ENCODE data around the gene CCL24.
"Not testable (repeated sequence)": the region's sequence is repeated elsewhere in the genome, so short reads cannot be mapped to it uniquely, and the experiment has no call there.

CCL24 gene

GRCh38 chr7:75818472-75818871, 4.9 kb upstream of the CCL24 start:
- no peak for DNase-seq

- DNase-seq, result no peak
These were observed 3.5 kb upstream of the CCL24 start for GRCh38 chr7:75817116-75817515.

DNA sequence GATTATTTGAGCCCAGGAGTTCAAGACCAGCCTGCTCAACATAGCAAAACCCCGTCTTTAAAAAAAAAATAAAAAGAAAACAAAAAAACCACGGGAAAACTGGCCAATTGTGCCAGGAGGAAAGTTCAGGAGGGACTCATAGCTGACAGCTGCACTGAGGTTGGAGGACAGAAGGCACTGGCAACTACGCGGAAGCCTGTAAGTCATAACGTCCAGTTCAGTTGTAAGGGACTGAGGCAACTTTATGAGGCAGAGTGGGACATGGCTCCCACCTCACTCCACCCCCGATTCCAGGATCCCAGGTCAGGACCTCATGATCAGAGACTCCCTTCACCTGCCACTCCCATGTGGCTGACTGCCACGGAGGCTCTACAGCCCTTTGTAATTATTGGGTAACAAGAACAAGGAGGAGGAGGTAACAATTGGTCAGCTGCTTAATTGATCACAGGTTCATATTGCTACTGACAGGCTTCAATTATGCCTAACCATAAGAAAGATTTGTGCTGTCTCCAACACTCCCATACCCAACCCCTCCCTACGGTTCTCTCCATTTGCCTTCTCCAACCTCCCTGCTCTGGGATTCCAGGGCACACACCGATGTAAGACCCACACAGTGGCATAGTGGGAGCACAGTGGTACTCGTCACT, 1.9 kb upstream of the CCL24 start:
- no peak for DNase-seq

GRCh38 chr7:75814407-75814947, 871 bp upstream of the CCL24 start:
- DNase-seq, result no peak

DNA sequence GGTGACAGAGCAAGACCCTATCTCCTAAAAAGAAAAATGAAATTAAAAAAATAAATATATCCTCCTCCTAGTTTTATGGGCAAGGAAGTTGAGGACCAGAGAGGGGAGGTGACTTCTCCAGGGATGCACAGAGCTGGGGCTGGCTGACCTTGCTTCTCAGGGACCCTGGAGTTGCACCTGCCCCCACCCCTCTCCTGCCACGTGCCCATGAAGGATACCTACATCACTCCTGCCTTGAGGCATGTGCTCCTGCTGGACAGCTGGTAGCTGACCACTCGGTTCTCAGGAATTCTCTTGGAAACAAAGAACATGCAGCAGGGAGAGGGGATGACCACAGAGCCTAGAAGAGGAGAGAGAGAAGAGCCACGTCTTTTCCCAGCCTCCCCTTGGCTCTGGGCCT, 522 bp downstream of the CCL24 start:
- no peak for DNase-seq

DNA sequence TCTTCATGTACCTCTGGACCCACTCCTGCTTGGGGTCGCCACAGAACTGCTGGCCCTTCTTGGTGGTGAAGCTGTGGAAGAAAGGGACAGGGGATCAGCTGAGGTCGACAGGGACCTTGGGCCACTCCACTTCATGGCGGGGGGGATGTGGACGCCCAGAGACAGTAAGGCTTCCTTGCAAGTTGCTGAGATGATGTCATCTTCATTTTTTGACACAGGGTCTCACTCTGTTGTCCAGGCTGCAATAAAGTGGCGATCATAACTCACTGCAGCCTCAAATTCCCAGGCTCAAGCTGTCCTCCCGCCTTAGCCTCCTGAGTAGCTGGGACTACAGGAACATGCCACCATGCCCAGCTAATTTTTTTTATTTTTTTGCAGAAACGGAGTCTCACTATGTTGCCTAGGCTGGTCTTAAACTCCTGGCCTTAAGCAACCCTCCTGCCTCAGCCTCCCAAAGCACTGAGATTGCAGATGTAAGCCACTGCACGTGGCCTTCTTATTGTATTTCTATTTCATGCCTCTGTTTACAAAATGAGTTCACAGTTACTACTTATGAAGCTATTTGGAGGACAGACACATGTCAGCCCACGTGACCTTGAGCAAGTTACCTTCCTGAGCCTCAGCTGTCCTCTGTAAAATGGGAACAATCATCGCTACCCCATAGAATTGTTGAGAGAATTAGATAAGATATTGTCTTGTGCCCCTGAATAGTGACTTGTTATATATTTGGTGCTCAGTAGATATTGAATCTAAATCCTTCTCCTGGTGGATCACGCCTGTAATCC, 1.5 kb downstream of the CCL24 start:
- no peak for DNase-seq

DNA sequence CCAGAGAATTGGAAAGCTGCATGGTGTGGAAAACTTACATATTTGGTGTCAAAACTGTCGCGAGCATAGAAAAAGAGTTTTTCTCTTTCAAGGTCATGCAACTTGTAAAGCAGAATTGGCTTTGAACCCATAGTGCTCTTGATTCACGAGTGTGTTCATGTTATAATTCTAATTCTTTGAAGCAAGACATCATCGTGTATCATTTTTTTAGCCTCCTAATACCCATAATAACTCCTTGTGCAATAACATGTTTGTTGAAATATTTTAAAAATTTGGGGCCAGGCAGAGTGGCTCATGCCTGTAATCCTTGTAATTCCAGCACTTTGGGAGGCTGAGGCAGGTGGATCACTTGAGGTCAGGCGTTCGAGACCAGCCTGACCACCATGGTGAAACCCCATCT, 4.2 kb downstream of the CCL24 start:
- DNase-seq, result no peak

GRCh38 chr7:75808106-75808505, 5.5 kb downstream of the CCL24 start:
- DNase-seq, result no peak

GRCh38 chr7:75807452-75807851, 6.2 kb downstream of the CCL24 start:
- DNase-seq, result no peak

DNA sequence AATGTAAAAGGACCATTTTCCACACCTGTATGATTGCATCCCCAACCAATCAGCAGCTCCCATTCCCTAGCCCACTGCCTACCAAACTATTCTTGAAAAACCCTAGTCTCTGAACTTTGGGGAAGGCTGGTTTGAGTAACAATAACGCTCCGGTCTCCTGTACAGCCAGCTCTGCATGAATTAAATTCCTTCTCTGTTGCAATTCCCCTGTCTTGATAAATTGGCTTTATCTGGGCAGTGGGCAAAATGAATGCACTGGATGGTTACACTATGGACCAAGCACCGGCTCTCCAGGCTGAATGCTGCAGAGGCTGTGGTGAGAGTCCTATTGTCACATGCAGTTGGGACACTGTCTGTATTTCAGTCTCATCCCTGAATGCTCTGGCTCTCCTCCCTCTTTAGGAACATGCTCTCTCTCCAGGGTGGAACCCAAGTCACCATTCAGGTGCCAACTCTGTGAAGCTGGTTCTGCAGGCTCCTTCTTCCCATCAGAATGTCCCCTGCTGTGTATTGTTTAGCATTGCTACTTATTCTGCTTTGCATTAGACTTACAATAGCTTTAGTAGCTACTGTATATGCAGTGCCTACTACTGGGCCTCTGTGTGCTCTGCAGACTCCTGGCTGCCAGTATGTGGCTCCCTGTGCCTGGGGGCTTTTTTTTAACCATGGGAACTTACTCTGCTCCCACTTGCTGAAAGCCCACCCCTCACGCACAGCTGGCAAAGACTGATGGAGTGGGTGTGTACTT, 6.9 kb downstream of the CCL24 start:
- no peak for DNase-seq

DNA sequence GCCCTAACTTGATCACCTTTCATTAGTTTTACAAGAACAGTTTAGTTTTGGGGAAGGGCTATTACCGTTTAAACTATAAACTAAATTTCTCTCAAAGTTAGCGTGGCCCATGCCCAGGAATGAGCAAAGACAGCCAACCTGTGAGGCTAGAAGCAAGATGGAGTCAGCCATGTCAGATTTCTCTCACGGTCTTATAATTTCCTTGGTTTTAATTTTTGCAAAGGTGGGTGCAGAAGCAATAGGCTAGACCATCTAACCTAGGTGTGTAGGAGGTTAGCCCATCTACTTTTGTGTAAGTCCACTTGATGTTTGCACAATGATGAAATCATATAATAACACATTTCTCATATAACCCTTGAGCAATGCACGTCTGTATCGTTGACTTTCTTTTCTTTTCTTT, 8.9 kb downstream of the CCL24 start:
- DNase-seq, result no peak

DNA sequence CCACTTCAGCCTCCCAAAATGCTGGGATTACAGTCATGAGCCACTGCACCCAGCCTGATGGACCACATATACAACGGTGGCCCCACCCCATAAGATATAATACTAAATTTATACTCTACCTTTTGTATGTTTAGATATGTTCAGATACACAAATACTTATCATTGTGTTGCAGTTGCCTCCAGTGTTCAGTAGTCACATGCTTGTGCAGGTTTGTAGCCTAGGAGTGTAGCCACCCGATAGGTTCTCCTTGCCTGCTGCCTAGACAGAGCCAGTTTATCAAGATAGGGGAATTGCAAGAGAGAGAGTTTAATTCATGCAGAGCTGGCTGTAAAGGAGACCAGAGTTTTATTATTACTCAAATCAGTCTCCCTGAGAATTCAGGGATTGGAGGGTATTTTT, 9.6 kb downstream of the CCL24 start:
- DNase-seq, result no peak

GRCh38 chr7:75802552-75802821, 11.1 kb downstream of the CCL24 start:
- no peak for DNase-seq

- no peak for DNase-seq
These were observed 14.8 kb downstream of the CCL24 start for GRCh38 chr7:75798770-75799169.

DNA sequence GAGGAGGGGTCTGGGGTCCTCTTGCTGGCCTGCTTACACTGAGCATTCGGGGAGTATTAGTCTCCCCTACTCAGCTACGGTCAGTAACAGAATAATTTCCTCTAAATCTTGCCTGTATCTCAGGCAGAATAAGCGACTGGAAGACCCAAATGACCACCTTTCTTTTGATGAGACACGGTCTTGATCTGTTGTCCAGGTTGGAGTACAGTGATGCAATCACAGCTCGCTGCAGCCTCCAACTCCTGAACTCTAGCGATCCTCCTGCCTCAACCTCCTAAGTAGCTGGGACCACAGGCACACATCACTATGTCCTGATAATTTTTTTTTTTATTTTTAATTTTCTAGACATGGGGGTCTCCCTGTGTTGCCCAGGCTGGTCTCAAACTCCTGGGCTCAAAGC, 17.2 kb downstream of the CCL24 start:
- DNase-seq, result no peak

- no peak for DNase-seq
These were observed 17.7 kb downstream of the CCL24 start for GRCh38 chr7:75795831-75796285.

- DNase-seq, result no peak
These were observed 19.9 kb downstream of the CCL24 start for GRCh38 chr7:75793676-75794075.

DNA sequence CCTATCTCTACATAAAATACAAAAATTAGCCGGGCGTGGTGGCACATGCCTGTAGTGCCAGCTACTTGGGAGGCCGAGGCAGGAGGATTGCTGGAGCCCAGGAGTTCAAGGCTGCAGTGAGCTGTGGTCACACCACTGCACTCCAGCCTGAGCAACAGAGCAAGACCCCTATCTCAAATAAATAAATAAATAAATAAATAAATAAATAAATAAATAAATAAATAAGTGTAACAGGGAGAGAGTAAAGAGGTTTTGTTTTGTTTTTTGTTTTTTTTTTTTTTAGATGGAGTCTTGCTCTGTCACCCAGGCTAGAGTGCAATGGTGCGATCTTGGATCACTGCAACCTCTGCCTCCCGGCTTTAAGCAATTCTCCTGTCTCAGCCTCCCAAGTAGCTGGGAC, 21.0 kb downstream of the CCL24 start:
- not testable (repeated sequence) for DNase-seq

DNA sequence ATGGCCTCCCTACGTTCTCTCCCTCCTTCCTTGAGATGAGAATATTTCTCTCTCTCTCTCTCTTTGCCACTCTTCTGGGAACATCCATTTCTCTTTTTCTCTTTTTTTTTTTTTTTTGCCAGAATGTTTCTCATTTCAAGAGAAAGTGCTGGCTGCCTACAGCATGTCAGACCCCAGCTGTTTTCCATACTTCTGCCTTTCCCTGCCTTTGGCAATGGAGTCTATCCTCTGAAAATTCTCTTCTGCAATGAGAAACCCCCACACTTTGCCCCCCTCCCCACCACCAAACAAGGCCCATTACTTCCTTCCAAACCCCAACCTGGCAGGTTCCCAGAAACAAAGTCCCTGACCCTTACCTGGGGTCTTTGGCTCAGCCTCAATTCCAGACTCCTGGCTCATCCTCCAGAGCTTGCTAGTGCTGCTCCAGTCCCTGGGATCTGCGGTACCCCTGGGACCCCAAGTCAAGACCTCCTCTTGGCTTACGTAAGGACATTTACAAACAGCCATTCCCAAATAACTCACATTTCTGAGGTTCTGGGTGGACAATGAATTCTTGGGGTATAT, 24.2 kb downstream of the CCL24 start:
- DNase-seq, result no peak

GRCh38 chr7:75788154-75788847, 25.3 kb downstream of the CCL24 start:
- DNase-seq, result not testable (repeated sequence)

GRCh38 chr7:75783058-75783457, 30.5 kb downstream of the CCL24 start:
- DNase-seq, result not testable (repeated sequence)

DNA sequence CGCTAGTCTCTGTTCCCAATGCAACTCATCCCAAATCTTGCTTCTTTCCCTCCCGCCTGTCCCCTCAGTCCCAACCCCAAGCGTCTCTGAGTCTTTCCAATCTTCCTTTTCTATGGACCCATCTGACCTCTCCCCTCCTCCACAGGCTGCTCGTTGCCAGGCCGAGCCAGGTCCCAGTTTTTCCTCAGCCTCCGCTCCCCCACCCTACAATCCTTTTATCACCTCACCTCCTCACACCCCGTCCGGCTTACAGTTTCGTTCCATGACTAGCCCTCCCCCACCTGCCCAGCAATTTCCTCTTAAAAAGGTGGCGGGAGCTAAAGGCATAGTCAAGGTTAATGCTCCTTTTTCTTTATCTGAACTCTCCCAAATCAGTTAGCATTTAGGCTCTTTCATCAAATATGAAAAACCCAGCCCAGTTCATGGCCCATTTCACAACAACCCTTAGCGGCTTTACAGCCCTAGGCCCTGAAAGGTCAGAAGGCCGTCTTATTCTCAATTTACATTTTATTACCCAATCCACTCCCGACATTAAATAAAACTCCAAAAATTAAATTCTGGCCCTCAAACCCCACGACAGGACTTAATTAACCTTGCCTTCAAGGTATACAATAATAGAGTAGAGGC, 32.8 kb downstream of the CCL24 start:
- DNase-seq, result not testable (repeated sequence)

Measured in stimulated activated CD4-positive, alpha-beta T cell treated with anti-CD3 and anti-CD28 coated beads, Interleukin-4, amount 100 ng/mL, for 4 hours (primary cell).